Measurements from ENCODE around the gene POLE4. TPM values are rescaled to one million over a fixed set of nuclear protein-coding genes. Genes with fewer than 3 reads are reported as not detected.

POLE4 gene
- total and polyA plus RNA-seq, 4 donors = 6.5 to 115 (median 23.9) TPM

DNA sequence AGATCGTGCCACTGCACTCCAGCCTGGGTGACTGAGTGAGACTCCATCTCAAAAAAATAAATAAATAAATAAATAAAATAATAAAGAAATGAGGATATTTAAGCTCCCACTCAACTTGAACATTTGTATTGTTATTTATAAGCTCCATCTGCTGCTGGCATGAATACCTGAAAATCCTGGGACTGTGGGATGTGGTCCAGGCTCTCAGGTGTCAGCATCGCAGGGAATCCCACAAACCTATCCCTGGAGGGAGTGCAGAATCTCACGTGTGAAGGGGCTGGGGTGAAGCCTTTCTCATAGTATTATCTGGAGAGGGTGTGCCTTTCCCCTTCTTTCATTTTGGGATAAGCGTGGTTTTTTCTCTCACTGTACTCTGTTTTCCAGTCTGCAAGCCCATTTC, 47.4 kb upstream of the POLE4 start (continued):
- TF ChIP-seq, protein P1, sequence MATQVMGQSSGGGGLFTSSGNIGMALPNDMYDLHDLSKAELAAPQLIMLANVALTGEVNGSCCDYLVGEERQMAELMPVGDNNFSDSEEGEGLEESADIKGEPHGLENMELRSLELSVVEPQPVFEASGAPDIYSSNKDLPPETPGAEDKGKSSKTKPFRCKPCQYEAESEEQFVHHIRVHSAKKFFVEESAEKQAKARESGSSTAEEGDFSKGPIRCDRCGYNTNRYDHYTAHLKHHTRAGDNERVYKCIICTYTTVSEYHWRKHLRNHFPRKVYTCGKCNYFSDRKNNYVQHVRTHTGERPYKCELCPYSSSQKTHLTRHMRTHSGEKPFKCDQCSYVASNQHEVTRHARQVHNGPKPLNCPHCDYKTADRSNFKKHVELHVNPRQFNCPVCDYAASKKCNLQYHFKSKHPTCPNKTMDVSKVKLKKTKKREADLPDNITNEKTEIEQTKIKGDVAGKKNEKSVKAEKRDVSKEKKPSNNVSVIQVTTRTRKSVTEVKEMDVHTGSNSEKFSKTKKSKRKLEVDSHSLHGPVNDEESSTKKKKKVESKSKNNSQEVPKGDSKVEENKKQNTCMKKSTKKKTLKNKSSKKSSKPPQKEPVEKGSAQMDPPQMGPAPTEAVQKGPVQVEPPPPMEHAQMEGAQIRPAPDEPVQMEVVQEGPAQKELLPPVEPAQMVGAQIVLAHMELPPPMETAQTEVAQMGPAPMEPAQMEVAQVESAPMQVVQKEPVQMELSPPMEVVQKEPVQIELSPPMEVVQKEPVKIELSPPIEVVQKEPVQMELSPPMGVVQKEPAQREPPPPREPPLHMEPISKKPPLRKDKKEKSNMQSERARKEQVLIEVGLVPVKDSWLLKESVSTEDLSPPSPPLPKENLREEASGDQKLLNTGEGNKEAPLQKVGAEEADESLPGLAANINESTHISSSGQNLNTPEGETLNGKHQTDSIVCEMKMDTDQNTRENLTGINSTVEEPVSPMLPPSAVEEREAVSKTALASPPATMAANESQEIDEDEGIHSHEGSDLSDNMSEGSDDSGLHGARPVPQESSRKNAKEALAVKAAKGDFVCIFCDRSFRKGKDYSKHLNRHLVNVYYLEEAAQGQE (IDR thresholded peaks at IDR 0.05) = no peak

DNA sequence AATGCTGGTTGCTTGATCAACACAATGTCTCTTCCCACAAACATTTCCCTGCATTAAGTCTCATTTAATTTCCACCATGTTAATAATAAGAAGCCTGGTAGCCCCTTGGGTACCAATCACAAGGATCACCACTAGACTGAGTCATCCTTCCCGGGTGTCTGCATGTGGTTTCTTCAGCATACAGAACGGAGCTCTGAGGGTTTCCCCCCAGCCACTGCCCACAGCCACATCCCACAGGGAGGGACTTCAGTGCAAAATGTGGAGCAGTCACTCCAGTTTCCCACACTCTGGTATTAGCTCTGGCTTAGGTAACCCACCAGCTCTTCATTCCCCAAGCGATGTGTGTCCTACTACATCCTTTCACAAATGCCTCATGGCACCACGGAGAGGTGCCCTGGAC, 42.7 kb upstream of the POLE4 start:
- 79% methylated on average over 4 of the region's 4 CpGs for WGBS
- no peak for DNase-seq (ENCODE audit: low spot score)
- Histone ChIP-seq H3K4me3 (ENCODE audit: low read depth in 1 of 3, low read length in 3 of 3) (no peak overlapping the region), H3K27me3 (ENCODE audit: control insufficient read depth in 4 of 4, insufficient read depth in 4 of 4, low read length in 3 of 4) (no peaks in the 10 kb centered on the region), H3K36me3 (ENCODE audit: control insufficient read depth in 4 of 4, insufficient read depth in 3 of 4, low read depth in 1 of 4, low read length in 3 of 4) (no peaks in the 10 kb centered on the region), H3K27ac (ENCODE audit: low read depth in 1 of 2, low read length in 2 of 2) (no peak overlapping the region), H3K9ac (ENCODE audit: low read depth in 1 of 2, low read length in 2 of 2) (no peak overlapping the region), H3K4me1 (ENCODE audit: control insufficient read depth in 4 of 4, insufficient read depth in 4 of 4, low read length in 3 of 4) (peaks cover 0 to 3% (median 0%) of the 10 kb centered on the region in 4 donors), H3K9me3 (ENCODE audit: control insufficient read depth in 4 of 4, low read length in 3 of 4) (no peaks in the 10 kb centered on the region)
- no peak for TF ChIP-seq YY1 (IDR thresholded peaks at IDR 0.05)
- no peak for TF ChIP-seq FOXA2 (IDR thresholded peaks at IDR 0.05)
- no peak for TF ChIP-seq RAD21 (IDR thresholded peaks at IDR 0.05)
- TF ChIP-seq, protein P2, sequence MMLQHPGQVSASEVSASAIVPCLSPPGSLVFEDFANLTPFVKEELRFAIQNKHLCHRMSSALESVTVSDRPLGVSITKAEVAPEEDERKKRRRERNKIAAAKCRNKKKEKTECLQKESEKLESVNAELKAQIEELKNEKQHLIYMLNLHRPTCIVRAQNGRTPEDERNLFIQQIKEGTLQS (IDR thresholded peaks at IDR 0.05) = no peak
- TF ChIP-seq RXRA (IDR thresholded peaks at IDR 0.05) = no peak
- TF ChIP-seq TAF1 (conservative IDR thresholded peaks at IDR 0.05) = no peak
- TF ChIP-seq JUND (IDR thresholded peaks at IDR 0.05) = no peak
- TF ChIP-seq ZBTB33 (IDR thresholded peaks at IDR 0.05) = no peak
- TF ChIP-seq HNF4A (conservative IDR thresholded peaks at IDR 0.05) = no peak
- TF ChIP-seq, protein P1 (IDR thresholded peaks at IDR 0.05) = no peak
- TF ChIP-seq FOXA1 (IDR thresholded peaks at IDR 0.05) = no peak
- no peak for TF ChIP-seq NR2F2 (IDR thresholded peaks at IDR 0.05)
- TF ChIP-seq EGR1 (IDR thresholded peaks at IDR 0.05; ENCODE audit: low read depth in 2 of 2) = no peak
- no peak for TF ChIP-seq GABPA (IDR thresholded peaks at IDR 0.05 in 1 of 2, conservative IDR thresholded peaks at IDR 0.05 in 1 of 2)
- TF ChIP-seq, protein P3, sequence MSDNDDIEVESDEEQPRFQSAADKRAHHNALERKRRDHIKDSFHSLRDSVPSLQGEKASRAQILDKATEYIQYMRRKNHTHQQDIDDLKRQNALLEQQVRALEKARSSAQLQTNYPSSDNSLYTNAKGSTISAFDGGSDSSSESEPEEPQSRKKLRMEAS (IDR thresholded peaks at IDR 0.05) = no peak
- no peak for TF ChIP-seq HNF4G (IDR thresholded peaks at IDR 0.05)

Data from liver (tissue), 9 donors.